ENCODE results near the gene BCL11A.
A peak's percentile ranks its signal among the peaks of the same experiment; 100 is the strongest.

The BCL11A gene

GRCh38 chr2:60553495-60554073 is at the start of gene BCL11A:
BCL11A (minus strand) TSS chr2:60553654; CDS start chr2:60553270, 384 bp downstream.
- peak; percentile 75 for DNase-seq

GRCh38 chr2:60602828-60603532 is 49.5 kb upstream of the BCL11A start:
- DNase-seq: no peak

- no peak for DNase-seq
Observed at GRCh38 chr2:60602388-60602787, 48.9 kb upstream of the BCL11A start.

- DNase-seq: no peak
Observed at GRCh38 chr2:60598271-60598670, 44.8 kb upstream of the BCL11A start.

DNA sequence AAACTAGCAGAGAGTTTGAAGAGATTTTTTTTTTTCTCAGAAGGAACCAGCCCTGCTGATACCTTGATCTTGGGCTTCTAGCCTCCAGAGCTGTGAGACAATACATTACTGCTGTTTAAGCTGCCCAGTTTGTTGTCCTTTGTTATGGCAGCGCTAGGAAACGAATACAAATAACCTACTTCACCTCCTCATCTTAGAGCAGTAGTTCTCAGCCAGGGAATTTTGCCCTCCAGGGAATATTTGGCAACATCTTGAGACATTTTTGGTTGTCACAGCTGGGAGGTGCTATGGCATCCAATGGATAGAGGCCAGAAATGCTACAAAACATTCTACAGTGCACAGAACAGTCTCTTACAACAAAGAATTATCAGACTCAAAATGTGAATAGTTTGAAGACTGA is 43.9 kb upstream of the BCL11A start:
- no peak for DNase-seq

DNA sequence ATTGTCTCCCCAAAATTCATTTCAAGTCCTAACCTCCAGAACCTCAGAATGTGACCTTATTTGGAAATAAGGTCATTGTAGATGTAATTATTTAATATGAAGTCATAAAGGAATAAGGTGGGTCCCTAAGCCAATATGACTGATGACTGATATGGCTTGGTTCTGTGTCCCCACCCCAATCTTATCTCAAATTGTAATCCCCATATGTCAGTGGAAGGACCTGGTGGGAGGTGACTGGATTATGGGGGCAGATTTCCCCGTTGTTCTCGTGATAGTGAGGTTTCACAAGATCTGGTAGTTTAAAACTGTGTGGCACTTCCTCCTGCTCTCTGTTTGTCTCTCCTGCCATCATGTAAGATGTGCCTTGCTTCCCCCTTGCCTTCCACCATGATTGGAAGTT is 43.0 kb upstream of the BCL11A start:
- no peak for DNase-seq

DNA sequence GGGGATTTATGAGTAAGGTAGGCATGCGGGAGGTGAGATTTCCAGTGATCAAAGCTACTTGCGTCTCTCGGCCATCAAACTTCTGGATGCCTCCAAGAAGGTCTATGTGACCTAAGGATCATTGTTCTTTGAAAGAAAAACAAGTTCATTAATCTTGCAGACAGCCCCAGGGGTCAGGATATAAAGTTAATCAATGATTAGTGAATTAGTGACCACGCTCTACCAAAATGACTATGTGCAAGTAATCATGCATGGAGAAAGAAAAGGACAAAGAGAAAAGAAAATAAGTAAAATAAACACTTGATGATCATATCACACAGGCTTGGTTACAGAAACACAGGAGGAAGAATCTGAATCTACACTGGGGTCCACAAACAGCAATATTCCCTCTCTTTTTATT is 42.5 kb upstream of the BCL11A start:
- DNase-seq: no peak

- DNase-seq: no peak
Observed at GRCh38 chr2:60589104-60589503, 35.6 kb upstream of the BCL11A start.

DNA sequence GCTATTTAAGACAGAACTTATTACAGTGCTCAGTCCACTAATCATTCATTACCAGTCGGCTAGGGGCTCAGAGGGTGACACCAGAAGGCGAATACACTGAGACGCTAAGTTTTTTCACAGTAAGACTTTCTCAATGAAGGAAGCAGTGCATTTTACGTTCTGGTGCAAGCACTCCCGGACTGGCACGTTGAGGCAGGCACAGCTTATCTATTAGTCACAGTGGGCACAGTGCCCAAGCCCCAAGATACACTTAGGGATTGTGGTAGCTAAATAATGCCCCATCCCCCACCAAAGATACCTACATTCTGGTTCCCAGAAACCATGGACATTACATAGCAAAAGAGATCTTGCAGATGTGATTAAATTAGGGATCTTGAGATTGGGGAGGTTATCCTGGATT is 32.6 kb upstream of the BCL11A start:
- DNase-seq: no peak

DNA sequence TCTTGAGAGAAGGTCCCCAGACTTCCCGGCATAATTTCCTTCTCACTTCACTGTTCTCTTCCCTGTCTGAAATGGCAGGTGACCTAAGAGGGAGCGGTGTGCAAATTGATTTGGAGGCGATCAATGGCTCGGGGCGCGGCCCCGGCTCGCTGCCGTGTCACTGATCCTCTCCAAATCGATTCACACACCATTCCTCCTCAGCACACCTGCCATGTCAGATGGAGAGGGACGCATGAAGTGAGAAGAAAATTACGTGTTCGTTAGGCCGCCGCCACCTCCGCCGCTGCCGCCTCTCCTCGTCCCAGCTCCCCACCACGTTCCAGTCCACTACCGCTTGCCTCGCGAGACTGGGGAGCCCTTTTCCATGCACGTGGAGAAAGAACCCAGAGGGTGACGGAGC is 31.8 kb upstream of the BCL11A start:
- no peak for DNase-seq

GRCh38 chr2:60583604-60584003 is 30.1 kb upstream of the BCL11A start:
- DNase-seq: no peak

- peak; percentile 69 for DNase-seq
Observed at GRCh38 chr2:60581433-60582282, 28.2 kb upstream of the BCL11A start.

GRCh38 chr2:60577682-60578283 is 24.3 kb upstream of the BCL11A start:
- DNase-seq: no peak

- DNase-seq: no peak
Observed at GRCh38 chr2:60573251-60573650, 19.8 kb upstream of the BCL11A start.

- no peak for DNase-seq
Observed at GRCh38 chr2:60570251-60570650, 16.8 kb upstream of the BCL11A start.

DNA sequence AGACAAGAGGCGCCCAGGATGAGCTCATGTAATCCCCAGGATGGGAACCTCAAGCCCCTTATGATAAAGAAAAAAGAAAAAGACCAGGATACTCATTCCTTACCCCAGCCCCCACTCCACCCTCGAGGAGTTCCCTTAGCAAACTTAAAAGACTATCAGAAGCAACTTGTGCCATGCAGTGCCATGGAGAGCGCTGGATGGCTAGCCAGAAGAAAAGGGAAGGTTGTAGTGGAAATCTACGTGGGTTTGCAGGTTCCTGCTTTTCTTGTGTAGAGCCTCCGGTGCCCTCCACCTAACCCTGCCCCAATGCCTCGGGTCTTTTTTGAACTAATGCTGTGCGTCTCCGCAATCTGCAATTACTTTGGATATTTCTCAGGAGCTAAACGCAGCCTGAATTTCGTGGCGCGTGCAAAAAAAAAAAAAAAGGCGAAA is 16.2 kb upstream of the BCL11A start:
- no peak for DNase-seq

- DNase-seq: no peak
Observed at GRCh38 chr2:60567919-60568768, 14.7 kb upstream of the BCL11A start.

GRCh38 chr2:60567096-60567495 is 13.6 kb upstream of the BCL11A start:
- DNase-seq: no peak

- no peak for DNase-seq
Observed at GRCh38 chr2:60565472-60565871, 12.0 kb upstream of the BCL11A start.

DNA sequence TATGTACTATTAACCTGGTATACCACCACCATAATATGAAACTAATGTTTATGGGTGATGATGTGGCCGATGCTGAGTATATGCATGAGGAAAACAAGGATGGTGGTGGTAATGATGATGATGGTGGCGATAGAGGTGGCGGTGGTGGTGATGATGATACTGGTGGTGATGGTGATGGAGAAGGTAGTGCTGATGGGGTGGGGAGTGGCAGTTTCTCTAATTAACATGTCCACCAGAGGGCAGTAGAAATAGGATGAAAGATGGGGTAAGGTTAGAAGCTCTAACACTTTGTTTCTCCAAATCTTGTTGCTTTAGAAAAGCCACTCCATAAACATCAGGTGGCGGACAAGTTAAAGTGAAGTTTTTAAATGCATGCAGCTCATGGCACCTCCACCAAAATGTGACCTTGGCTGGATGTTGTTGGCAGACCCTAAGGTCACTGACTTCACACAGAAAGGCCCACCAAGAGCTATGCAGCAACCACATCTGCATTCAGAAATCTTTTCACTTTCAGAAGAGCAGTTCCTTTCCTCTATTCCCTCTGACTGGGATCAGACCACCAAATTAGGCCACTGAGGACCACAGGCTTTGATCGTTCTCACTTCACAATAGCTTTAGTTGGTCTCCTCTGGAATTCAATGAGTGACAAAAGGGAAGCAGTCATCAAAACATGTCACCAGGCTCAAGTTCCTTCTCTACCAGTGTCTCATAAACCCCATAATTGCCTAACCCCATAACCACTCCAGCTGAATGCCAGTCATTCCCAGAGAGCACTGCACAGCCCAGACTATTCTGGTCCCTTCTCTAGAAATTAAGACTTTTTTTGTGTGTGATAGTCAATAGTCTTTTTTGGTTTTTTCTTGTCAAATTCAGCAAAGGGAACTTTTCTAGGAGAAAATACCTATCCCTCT is 7.5 kb upstream of the BCL11A start:
- no peak for DNase-seq

DNA sequence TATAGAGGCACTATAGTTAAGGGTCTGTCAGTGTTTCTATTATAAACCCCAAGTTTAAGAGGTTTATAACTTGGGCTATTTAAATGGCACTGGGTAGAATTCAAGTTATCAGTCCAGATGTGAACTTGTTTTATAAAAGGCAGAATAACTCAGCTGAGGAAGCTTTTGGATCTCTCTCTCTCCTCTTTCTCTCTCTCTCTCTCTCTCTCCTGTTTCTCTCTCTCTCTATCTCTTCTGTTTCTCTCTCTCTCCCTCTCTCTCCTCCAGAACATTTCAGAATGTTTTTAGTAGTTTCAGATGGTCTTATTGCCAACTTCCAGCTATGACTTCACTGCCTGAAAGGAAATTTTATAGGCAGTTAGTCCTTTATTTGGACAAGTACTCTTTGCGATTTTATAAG is 6.4 kb upstream of the BCL11A start:
- no peak for DNase-seq
